NCI-H1694 treated with DMSO at 0.1 percent for 48 hours (cell line): ENCODE data around the gene TRIP10.
"Not testable (repeated sequence)": the region's sequence is repeated elsewhere in the genome, so short reads cannot be mapped to it uniquely, and the experiment has no call there.

ENCODE experiments used
- DNase-seq: peaks from one replicate; lab custom pipeline; 2025; lab: John Stamatoyannopoulos, UW

TRIP10 gene, protein sequence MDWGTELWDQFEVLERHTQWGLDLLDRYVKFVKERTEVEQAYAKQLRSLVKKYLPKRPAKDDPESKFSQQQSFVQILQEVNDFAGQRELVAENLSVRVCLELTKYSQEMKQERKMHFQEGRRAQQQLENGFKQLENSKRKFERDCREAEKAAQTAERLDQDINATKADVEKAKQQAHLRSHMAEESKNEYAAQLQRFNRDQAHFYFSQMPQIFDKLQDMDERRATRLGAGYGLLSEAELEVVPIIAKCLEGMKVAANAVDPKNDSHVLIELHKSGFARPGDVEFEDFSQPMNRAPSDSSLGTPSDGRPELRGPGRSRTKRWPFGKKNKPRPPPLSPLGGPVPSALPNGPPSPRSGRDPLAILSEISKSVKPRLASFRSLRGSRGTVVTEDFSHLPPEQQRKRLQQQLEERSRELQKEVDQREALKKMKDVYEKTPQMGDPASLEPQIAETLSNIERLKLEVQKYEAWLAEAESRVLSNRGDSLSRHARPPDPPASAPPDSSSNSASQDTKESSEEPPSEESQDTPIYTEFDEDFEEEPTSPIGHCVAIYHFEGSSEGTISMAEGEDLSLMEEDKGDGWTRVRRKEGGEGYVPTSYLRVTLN

DNA sequence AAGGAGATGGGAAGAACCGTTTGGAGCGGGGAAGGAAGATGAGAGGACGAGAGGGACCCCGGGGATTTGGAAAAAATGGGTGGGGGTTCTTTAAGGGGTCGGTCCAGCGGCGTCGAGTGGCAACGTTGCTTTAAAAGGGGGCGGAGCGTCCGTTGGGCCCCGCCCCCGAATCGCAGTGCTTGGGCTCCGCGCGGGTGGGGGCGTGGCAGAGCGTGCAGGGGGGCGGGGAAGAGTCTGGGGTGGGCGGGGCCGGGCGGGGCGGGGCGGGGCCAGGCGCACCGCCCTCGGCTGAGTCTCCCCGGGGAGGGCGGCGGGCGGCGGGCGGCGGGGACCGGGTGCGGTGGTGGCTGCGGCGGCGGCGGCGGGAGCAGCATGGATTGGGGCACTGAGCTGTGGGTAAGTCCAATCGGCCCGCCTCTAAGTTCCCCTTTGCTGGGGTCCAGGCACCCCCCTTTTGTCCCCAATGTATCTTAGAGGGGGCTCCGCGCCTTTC, at the start of gene TRIP10:
Gene TRIP10 (plus strand): TSS at position 291 of the 493 bp plus-strand sequence. CDS start 82 bp downstream, at position 373.
- no peak for DNase-seq

DNA sequence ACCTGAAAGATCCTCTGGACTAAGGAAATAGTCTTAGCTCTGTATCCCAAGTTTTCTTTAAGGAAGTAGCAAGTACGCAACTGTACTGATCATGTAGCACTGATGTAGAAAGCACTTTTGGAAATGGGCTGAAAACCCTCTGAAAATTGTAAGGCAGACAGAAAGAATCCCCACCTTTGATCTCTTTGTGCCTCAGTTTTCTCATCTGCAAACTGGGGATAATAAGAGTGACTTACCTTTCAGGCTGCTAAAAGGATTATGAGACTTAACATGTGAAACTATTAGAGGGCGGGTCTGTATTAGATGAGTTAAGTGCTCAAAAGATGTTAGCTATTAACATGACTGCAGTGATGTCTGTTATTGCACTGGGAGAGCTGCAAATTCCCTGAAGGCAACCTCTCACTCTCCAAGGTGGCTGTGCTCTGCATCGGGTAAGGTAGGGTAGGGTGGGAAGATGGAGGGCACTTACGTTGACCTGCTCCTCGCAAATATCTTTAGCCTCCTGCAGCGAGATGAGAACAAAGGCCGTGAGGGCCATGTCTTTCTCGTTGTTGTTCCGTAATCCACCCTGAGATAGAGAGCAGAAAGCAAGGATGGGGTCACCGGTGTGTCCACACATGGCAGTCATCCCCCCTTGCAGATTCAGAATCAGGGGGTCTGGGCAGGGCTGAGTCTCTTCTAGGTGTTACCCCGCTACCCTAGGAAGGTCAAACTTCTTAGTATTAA, 49.2 kb upstream of the TRIP10 start:
- no peak for DNase-seq

DNA sequence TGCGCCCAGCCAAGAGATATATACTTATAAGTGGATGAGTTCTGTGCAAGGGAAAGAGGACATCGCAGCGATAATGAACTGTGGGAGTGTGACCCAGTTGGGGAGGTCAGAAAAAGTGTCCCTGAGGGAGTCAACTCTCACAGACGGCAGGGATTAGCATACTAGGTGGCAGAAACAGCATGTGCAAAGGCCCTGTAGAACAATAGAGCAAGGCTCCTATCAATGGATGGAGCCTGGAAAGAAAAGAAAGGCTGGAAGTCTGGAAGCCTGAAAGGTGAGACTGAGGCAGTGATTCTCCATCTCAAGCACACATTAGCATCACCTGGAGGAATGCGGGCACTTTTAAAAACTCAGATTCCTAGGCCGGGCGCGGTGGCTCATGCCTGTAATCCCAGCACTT, 48.1 kb upstream of the TRIP10 start:
- DNase-seq, result no peak

DNA sequence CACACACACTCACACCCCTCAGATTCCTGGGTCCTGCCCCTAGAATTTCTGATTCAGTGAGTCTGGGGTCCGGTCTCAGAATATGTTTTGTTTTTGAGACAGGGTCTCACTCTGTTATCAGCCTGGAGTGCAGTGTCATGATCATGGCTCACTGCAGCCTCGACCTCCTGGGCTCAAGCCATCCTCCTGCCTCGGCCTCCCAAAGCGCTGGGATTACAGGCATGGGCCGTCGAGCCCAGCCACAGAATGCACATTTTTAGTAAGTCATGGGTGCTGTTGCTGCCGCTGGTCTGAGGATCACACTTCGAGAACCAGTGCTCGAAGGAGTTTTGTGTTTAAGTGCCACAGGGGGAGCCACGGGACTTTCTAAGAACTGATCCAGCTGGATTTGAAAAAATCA, 47.5 kb upstream of the TRIP10 start:
- DNase-seq, result no peak

DNA sequence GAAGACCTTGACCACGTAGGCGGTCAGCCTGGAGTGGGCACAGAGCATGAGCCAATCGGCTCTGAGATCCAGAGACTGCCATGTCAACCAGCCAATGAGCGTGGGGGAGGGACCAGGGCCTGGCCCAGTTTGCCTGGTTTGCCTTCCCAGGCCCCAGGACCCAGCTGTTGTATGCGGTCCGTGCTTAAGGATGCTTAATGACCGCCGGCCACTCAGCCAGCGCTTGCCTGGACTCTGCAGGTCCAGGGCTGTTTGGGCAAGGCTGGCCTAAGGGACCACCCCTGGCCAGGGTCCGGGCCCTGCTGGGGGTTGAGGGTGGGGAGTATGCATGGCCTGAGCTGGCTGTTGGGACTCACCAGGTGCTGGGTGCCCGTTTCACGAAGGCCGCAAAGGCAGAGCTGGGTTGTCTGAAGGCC, 46.4 kb upstream of the TRIP10 start:
- no peak for DNase-seq

DNA sequence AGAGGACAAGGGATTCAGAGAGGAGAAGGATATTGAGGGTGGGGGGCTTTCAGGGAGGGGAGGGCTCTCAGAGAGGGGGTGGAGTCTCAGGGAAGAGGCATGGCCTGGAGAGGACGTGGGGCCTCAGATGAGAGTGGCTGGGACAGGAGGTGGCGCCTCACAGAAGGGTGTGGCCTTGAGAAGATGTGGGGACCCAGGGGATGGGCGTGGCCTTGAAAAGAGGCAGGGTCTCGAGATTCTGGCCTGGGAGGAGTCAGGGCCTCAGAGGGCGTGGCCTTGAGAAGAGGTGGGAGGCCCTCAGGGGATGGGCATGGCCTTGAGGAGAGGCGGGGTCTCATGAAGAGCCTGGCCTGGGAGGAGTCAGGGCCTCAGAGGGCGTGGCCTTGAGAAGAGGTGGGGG, 45.8 kb upstream of the TRIP10 start:
- DNase-seq, result no peak

DNA sequence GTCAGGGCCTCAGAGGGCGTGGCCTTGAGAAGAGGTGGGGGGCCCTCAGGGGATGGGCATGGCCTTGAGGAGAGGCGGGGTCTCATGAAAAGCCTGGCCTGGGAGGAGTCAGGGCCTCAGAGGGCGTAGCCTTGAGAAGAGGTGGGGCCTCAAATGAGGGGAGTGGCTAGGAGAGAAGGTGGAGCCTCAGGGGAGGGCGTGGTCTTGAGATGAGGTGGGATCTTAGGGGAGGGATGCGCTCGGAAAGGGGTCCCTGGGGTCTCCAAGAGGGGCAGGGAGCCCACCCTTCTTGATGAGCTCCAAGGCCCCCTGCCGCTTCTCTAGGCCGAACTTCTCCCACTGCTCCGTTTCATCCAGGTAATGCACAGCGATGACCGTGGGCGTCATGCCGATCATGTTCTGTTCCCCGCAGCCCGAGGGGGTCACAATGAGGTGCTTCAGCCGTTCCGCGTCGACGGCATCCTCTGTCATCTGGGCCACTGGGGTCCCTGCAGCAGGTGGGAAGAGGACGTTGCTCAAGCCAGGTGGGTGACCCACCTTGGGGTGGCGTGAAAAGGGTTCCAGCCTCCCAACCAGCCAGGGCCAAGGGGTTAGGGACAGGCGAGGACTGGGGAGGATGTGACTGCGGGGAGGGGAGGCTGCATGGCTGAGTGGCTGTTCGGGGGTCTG, 45.2 kb upstream of the TRIP10 start:
- no peak for DNase-seq

DNA sequence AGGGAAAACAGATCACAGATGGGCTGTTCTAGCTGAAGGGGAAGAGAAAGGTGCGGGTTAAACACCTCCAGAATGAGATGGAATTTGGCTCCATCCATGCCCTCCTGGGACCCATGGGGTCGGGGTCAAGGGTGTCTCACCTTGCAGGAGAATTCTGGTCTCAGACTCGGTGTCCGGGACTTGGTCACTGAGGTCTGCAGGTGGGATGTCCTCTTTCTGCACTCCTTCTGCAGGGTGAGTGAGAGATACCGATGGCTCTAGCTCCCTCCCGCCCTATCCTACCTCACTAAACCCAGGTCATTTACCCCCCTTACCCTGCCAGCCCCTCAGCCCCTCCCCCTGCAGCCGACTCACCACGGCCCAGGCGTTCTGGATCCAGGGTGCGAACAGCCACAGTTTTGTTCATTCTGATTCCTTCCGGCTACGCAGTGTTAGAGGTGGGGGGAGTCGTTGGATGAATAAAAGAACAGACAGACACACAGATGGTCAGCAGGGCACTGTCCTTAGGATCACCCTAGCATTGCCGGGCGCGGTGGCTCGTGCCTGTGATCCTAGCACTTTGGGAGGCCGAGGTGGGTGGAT, 43.1 kb upstream of the TRIP10 start:
- DNase-seq, result no peak

DNA sequence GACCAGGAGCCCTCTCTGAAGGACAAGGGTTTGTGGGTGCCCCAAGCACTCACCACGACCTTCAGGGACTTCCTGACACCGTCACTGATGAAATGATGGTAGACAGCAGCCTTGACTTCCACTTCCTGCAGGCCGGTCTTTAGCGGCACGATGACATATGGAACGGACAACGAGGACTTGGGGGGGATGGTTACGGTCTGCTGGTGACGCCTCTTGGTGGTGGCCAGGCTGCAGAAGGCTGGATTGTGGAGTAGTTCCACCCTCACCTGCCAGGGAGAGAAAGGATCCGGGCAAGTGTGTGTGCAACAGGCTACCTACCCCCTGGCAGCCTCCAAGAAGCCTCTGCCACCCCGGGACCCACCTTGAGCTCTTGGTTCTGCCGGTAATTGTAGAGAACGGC, 42.2 kb upstream of the TRIP10 start:
- no peak for DNase-seq

DNA sequence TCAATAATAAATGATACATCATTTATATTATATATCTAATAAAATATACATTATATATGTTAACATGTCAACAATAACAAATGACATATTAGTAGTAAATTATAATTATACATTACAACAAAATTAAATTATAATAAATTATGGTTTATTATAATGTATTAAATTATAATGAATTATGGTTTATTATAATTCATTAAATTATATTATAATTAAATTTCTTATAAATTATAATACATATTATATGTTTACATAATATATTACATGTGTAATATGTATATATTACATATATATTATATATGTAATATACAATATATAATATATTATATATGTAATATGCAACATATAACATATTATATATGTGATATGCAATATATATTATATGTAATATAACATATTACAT, 39.5 kb upstream of the TRIP10 start:
- DNase-seq, result no peak

DNA sequence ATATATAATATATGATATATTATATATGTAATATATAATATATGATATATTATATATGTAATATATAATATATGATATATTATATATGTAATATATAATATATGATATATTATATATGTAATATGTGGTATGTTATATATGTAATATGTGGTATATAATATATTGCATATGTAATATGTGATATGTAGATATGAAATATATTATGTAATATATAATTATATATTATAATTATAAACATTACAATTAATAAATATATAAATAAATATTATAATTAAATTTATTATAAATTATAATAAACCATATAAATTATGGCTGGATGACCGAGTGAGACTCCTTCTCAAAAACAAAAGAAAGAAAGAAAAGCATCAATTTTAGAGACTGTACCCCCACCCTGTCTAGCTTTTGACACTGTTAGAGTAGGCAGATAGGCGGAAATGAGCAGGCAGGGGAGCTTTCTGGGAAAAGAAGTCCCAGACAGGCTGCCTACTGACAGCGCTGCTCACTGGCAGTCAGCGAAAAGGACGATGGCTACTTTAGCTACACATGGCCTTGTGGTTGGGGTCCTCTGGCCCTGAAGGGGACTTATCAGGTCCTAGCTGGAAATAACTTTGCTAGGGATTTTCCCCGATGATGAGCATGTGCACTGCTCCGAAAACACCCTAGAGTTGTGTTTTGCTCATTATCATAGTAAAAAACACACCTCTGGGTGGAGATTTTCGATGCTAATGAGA, 38.7 kb upstream of the TRIP10 start:
- no peak for DNase-seq

DNA sequence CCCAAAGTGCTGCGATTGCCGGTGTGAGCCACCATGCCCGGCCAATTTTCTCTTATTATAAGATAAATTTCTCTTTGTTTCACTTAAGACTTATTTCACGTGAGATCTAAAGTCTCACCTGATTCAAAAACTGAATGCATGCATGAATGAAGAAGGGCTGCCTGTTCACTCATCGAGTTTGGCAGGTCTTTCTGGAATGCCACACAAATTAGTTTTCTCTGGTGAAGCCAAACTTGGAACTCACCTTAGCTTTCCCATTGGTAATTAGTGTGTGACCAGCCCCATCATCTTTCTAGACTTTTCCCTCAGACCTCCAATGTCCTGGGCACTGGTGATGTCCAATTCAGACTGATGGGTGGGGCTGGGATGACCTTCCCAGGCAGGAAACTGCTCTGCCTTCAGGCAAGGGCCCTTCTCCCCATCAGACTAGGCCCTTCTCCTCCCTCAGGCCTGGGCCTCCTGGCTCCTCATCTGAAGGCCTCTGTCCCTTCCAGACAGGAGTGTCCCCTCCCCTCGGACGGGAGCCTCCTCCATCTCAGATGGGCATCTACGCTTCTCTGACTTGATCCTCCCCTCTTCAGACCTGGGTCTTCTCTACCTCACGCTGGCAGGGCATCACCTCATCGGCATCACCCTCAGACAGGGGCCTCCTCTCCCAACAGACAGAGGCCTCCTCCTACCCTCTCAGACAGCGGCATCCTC, 33.4 kb upstream of the TRIP10 start:
- DNase-seq, result no peak

DNA sequence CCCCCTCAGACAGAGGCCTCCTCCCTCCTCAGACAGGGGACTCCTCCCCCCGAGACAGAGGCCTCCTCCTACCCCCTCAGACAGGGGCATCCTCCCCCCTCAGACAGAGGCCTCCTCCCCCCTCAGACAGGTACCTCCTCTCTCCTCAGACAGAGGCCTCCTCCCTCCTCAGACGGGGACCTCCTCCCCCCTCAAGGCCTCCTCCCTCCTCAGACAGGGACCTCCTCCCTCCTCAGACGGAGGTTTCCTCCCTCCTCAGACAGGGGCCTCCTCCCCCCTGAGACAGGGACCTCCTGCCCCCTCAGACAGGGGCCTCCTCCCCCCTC, 32.9 kb upstream of the TRIP10 start:
- no peak for DNase-seq

DNA sequence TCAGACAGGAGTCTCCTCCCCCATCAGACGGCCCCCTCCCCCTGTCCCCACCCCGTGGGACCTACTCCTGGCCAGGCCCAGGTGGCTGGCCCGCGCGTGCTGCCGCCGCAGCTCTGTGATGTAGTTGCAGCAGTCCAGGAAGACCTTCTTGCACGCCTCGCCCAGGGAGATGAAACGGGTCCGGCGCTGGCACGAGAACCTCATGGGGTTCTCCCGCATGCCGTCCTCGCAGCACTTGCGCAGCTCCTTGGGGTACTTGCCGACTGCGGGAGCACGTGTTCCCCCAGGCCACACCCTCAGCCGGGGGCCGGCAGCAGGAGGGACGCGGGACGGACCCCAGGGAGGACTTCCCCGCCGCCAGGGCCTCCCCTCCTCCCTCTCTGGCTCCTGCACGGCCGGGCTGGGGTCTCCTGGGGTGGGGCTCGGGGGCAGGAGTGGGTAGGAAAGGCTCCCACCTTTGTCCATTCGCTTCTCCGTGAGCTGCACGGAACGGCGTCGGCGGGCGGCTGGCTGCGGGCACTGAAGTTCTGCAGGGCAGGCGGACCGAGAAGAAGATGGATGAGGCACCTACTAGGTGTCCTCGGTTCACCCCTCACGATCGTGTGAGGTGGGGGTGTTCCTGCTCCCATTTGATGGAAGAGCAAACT, 32.3 kb upstream of the TRIP10 start:
- no peak for DNase-seq

DNA sequence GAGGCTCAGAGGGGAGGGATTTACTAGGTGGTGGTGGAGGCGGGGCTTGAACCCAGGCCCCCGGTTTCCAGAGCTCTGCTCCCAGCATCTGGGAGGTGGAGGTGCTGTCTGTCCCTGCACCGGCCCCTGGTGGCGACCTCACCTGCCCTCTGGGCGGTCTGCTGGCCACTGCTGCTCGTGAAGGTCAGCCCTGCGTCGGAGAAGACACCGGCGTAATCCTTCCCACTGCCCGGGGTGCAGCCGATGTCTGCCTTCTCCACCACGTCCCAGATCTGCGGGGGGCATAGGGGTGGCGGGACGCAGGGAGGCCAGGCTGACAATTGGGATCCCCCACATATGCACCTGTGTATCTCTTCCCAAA, 31.8 kb upstream of the TRIP10 start:
- no peak for DNase-seq

DNA sequence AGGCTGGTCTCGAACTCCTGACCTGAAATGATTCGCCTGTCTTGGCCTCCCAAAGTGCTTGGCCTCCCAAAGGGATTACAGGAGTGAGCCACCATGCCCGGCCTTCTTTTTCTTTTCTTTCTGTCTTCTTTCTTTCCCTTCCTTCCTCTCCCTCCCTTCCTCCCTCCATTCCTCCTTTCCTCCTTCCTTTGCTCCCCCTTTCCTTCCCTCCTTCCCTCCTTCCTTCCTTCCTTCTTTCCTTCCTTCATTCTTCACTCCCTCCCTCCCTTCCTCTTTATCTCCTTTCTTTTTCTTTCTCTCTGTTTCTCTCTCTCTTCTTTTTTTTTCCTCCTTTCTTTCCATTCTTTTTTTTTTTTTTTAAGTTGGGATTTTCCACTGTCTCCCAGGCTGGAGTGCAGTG, 31.1 kb upstream of the TRIP10 start:
- no peak for DNase-seq

DNA sequence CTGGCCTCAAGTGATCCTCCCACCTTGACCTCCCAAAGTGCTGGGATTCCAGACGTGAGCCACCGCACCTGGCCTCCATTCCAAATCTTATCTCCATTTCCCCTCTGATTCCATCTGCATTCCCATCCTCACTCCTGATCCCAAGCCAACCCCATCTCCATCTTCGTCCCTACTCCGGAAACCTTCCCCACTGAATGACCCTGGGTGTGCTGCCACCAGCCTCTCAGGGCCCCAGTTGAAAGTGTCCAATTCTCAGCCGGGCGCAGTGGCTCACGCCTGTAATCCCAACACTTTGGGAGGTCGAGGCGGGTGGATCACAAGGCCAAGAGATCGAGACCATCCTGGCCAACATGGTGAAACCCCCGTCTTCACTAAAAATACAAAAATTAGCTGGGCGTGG, 30.6 kb upstream of the TRIP10 start:
- DNase-seq, result not testable (repeated sequence)

DNA sequence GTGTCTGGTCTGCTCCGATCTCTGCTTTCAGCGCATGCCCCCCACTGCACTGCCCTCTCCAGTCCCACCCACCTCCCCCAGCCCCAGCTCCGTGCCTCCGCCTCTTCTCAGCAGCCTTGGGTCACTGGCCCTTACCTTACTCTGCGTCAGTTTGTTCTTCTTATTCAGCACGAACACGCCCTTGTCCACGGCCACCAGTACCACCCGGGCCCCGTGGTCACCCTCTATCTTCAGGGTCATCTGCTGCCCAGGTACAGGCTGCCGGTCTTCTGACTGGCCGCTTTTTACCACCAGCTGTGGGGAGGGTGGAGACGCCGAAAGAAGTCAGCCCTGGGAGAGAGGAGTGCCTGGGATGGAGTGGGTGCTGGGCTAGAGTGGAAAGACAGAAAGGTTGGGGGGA, 29.9 kb upstream of the TRIP10 start:
- DNase-seq, result no peak

DNA sequence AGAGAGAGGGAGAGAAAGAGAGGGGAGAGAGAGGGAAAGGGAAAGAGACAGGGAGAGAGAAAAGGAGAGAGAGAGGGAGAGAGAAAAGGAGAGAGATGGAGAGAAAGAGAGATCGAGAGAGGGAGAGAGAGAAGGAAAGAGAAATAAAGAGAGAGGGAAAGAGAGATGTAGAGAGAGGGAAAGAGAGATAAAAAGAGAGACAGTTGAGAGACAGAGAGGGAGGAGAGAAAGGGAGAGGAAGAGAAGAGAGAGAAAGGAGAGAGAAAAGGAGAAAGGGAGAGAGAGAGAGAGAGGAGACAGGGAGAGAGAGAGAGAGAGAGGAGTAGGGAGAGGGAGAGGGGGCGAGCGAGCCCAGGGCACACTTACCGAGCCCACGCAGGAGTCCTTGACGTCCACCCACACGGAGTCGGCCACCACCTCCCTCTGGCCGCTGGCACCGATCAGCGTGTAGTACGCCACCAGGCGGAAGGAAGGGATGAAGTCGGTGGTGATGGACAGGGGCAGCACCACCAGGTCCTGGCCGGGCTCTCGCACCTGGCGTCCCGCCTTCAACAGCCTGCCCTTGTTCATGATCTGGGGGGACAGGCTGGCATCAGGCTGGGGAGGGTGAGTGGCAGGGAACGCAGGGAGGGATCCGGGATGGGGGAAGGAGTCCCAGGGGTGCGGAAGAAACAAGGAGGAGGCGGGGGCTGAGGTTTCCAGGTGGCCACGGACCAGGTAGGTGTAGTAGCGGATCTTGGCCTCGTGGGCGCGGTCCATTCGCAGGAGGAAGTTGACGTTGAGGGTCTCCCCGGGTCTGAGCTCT, 29.0 kb upstream of the TRIP10 start:
- DNase-seq, result no peak

DNA sequence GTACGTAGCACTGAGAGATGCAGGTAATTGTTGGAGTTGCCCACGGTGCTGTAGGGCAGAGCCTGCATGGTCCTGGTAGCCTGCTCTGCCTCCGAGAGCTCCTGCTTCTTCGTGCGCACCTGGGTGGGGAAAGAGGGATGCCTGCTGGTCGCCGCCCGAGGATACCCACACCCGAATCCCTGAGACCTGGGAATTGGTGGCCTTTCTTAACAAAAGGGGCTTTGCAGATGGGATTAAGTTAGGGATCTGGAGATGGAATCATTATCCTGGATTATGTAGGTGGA, 28.5 kb upstream of the TRIP10 start:
- no peak for DNase-seq
